ENCODE results near the gene RSPH6A. TPM values are rescaled to one million over a fixed set of nuclear protein-coding genes. Genes with fewer than 3 reads are reported as not detected.
A peak's percentile ranks its signal among the peaks of the same experiment; 100 is the strongest.

RSPH6A gene
- total RNA-seq, 4 donors from 2014 or later: 0.54 to 3.3 TPM; not detected in 2

- DNase-seq: no peak
- TF ChIP-seq CTCF (IDR thresholded peaks at IDR 0.05): no peak
- Histone ChIP-seq H3K36me3 (peaks cover 0 to 12% (median 0%) of the 10 kb centered on the region in 3 donors), H3K27me3 (no peaks in the 10 kb centered on the region), H3K9me3 (no peaks in the 10 kb centered on the region), H3K27ac (no peak overlapping the region), H3K4me1 (peaks cover 4 to 24% (median 15%) of the 10 kb centered on the region in 4 donors), H3K4me3 (no peak overlapping the region)
These were observed 20.5 kb downstream of the RSPH6A start for GRCh38 chr19:45794627-45795026.

DNA sequence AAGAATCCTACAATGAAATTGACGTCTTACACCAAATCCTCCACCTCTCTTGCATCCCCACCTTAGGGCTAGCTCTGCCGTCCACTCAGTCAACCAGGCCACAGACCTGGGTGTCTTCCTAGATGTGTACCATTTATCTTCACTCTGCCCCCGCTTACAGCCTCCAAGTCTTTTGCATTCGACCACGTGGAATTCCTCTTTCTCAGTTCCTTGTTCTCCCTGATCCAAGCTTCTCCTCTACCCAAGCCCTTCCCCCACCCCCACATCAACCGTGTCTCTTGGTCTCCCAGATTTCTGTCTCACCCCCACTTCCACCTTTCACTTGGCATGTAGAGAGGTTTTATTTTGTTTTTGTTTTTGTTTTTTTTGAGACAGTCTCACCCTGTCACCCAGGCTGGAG, 21.2 kb downstream of the RSPH6A start:
- TF ChIP-seq POLR2A (IDR thresholded peaks at IDR 0.05) (no peak), CTCF (IDR thresholded peaks at IDR 0.05) (no peak)
- Histone ChIP-seq H3K4me3 (no peak overlapping the region), H3K36me3 (peaks cover 0 to 20% (median 0%) of the 10 kb centered on the region in 3 donors), H3K4me1 (peaks cover 4 to 20% (median 15%) of the 10 kb centered on the region in 4 donors), H3K27ac (no peak overlapping the region), H3K9me3 (no peaks in the 10 kb centered on the region), H3K27me3 (no peaks in the 10 kb centered on the region)
- peak in 1 of 3 donors; percentile 23 for DNase-seq

GRCh38 chr19:45793178-45793564, 21.9 kb downstream of the RSPH6A start:
- TF ChIP-seq POLR2A (IDR thresholded peaks at IDR 0.05) (no peak), CTCF (IDR thresholded peaks at IDR 0.05) (no peak)
- Histone ChIP-seq H3K4me3 (peak overlapping the region in 3 of 4 donors; percentile 78 to 87 (median 79)), H3K4me1 (peaks cover 4 to 18% (median 15%) of the 10 kb centered on the region in 4 donors), H3K27me3 (no peaks in the 10 kb centered on the region), H3K9me3 (no peaks in the 10 kb centered on the region), H3K36me3 (peaks cover 0 to 25% (median 0%) of the 10 kb centered on the region in 3 donors), H3K27ac (peak overlapping the region in 2 of 4 donors; percentile 6 to 79)
- DNase-seq: no peak

- H3K27ac ChIP-seq: peak within 1 kb of the TSS; percentile 70 to 82 (median 76)
- H3K4me1 ChIP-seq: peaks cover 4 to 18% (median 15%) of the 10 kb centered on the region in 4 donors
- H3K9me3 ChIP-seq: no peaks in the 10 kb centered on the region
- peaks cover 0 to 31% (median 0%) of the 10 kb centered on the region in 3 donors for H3K36me3 ChIP-seq
- peak; percentile 100 for DNase-seq
- H3K27me3 ChIP-seq: no peaks in the 10 kb centered on the region
- H3K4me3 ChIP-seq: peak within 1 kb of the TSS; percentile 78 to 95 (median 83)
- TF ChIP-seq POLR2A (IDR thresholded peaks at IDR 0.05): peak in 1 of 2 donors; percentile 72
- peak in 1 of 6 experiments; percentile 2 for TF ChIP-seq CTCF (IDR thresholded peaks at IDR 0.05)
These were observed 22.5 kb downstream of the RSPH6A start, which contains the start of gene DMWD for GRCh38 chr19:45792470-45793177. Gene DMWD, minus strand, starts transcription at chr19:45792845. Its CDS starts 89 bp downstream, at chr19:45792756.

DNA sequence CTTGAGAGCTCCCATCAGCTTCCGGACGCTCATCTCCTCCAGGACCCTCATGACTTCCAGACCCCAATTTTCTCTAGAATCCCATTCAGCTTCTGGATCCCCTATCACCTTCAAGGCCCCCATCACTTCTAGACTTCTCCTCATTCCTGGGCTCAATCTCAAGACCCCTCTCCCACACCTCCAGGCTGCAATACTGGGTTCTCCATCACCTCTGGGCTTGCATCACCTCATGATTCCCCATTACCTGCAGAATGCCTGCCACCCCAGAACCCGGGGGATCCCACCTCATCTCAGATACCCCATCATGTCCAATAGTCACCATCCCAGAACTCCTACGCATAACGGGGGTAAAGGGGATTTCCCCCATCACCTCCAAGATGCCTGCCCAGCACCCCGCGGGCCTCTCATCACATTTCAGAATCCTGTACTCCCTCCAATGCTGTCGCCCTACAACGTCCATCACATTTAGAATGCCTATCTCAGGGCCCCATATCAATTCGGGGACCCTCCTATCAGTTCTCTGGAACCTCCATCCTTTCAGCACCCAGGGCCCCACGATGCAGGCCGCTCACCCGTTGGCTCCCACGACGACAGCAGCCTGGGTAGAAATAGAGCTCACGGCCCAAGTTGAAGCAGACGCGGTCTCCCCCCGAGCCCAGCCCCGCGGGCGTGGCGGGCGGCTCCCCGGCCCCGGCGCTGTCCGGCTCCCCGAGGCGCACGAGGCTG, 23.2 kb downstream of the RSPH6A start:
- H3K9me3 ChIP-seq: no peaks in the 10 kb centered on the region
- no peak for TF ChIP-seq CTCF (IDR thresholded peaks at IDR 0.05)
- TF ChIP-seq POLR2A (IDR thresholded peaks at IDR 0.05): no peak
- H3K4me3 ChIP-seq: peak overlapping the region; percentile 78 to 95 (median 83)
- no peaks in the 10 kb centered on the region for H3K27me3 ChIP-seq
- peaks cover 4 to 18% (median 15%) of the 10 kb centered on the region in 4 donors for H3K4me1 ChIP-seq
- peaks cover 0 to 38% (median 0%) of the 10 kb centered on the region in 3 donors for H3K36me3 ChIP-seq
- no peak for DNase-seq
- peak overlapping the region; percentile 70 to 82 (median 76) for H3K27ac ChIP-seq
